Cerebellar nuclear complex (tissue), 1 donor: ENCODE data around the gene DOK1.
A peak's percentile ranks its signal among the peaks of the same experiment; 100 is the strongest.

Experiments used
- DNase-seq, 2 experiments: peaks; one replicate each; lab custom pipeline; 2025; lab: John Stamatoyannopoulos, UW

Gene DOK1

DNA sequence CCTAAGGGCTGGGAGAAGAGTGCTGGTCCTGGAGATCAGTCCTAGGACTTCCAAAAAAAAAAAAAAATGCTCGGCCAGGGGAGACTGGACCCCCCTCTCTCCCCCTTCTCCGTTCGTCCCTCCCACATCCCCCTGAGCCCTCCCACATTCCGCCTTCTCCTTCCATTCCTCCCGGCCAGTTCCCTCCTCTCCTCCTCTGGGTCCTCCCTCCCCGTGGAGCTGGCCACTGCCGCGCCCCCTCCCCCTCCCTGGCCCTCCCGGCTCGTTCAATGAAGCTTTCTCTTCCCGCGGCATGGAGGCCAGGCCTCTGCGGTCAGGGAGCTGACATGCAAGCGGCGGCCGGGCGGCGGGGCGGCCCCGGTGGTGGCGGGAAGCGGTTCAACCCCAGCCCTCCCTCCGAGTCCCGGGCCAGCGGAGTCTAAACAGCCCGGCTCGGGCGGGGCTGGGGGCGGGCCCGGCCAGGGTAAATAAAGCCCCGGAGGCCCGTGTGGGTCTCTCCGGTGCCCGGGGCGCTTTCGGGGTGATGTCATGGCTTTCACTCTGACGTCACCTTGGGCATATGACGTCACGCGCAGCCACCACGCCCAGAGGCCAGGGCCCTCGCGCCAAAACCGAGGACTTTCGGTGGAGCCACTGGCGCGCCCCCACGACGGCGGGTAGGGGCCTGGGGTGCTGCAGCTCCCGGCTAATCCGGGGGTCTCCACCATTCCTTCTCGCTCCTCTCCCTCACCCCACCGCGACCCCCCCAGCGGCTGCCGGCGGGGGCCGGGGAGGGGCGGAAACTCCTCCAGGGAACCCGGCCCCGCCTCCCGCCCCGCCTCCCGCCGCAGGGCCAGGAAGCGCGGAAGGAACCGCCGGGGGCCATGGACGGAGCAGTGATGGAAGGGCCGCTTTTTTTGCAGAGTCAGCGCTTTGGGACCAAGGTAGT, at the start of gene DOK1, which contains the start of gene LOXL3:
Gene DOK1, plus strand, starts transcription at position 829 of the 928 bp plus-strand sequence. Its CDS starts 35 bp downstream, at position 864.
Gene LOXL3, minus strand, starts transcription at position 51 of the 928 bp plus-strand sequence. CDS start 1,308 bp downstream, outside the sequence.
- no peak for DNase-seq

DNA sequence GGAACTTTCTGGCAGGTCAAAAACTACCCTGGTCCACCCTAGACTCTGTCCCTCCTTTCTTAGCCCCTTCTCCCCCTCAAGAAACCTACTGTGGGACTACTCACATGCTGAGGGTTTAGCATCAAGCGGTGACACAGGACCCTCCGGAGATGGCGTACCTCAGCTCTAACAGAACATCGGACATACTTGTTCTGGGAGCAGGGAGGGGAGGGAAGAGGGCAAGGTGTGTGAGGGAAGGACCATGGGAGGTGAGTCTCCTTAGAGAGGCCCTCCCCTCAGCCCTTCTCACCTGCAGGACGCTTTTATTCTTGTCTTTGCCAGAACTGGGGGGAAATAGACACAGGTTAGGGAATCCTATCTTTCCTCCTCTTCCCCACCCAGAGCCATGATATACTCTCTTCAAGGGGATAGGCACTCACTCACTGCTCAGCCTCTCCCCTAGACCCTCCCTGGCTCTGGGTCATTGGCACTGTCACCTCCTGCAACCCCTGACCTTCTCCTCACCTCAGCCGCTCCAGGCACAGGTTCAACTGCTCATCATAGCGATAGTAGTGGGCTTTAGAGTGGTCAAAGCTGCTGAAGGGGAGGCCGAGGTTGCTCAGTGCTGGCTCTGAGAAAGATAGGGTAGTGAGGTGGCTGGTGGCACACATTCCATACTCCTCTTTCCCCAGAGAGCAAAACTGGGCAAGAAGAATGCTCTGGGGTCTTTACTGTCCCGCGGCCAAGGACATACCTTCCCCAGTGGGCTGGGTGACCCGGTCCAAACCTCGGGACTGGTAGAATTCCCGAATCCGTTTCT, 48.9 kb upstream of the DOK1 start:
- DNase-seq: no peak

DNA sequence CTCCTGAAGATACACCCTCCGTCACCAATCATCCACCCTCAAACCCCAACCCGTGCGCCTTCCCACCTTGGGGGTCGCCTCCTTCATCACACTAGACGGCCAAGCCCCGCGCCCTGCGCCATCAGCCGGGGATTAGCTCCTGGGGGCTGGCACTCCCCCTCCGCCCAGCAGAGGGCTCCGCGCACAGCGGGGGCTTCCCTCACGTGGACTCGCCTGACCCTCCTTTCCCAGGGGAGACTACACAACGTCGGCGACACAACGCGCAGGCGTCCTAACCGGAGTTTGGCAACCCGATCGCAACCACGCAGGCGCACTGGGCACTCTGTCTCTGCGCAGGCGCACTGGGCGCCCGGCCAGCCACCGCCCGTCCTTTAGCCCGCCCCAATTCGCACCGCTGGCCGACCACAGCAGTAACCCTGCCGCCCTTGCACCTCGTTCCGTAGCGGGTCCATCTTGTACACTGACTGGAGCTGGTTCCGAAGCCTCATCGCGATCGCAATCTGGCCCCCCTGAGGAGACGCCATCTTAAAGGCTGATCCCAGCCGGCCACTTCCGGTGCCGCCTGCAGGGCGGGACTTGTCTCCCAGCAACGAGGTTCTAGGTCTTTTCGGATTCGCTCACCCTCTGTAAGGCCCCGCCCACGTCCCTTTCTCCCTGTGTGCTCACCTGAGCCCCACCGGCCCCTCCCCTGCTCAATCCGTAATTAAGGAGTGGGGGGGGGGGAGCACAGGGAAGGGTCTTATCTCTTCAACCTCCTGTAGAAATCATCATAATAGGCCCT, 47.2 kb upstream of the DOK1 start, which contains the start of gene PCGF1:
Gene PCGF1, minus strand, starts transcription at position 551 of the 781 bp plus-strand sequence. Its CDS starts 27 bp downstream, at position 524.
- DNase-seq: peak; percentile 82 to 95

DNA sequence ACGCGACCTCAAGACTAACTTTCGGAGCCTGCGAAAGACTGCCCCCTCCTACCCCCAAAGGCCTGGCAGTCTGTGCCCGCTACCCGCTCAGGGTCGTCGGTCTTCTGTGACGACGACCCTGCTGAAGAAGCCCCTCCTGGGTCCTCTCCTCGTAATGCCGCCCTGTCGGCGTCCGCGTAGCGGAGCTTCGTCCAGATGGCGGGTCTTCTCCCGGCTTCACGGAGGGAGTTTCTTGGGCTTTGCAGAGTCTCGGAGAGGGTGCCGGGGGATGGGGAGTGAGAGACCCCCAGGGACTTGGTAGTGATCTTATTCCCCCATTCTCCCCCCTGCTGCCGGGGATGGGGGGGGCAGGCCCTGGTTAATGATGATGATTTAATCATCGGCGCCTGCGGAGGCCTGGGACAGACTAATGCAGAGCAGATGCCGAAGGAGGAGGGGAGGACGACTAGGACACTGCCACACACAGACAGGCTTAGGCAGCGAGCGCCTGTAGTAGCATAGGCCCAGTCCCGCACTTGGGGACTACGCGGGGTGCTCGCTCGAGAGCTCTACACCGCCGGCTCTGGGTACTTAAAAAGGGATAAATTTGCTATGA, 46.5 kb upstream of the DOK1 start:
- no peak for DNase-seq

DNA sequence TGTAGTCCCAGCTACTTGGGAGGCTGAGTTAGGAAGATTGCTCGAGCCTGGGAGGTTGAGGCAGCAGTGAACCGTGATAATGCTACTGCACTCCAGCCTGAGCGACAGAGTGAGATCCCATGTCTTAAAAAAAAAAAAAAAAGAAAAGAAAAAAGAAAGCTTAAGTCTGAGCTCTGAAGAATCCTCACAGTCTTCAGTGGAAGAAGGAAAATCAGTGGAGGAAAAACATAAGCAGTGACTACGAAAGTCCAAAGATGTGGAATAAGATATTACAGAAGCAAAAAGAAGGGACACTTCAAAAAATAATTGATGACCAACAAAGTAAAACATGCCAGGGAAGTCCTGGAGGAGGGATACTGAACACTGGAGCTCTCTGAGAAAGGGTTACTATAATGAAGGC, 44.2 kb upstream of the DOK1 start:
- DNase-seq: no peak

DNA sequence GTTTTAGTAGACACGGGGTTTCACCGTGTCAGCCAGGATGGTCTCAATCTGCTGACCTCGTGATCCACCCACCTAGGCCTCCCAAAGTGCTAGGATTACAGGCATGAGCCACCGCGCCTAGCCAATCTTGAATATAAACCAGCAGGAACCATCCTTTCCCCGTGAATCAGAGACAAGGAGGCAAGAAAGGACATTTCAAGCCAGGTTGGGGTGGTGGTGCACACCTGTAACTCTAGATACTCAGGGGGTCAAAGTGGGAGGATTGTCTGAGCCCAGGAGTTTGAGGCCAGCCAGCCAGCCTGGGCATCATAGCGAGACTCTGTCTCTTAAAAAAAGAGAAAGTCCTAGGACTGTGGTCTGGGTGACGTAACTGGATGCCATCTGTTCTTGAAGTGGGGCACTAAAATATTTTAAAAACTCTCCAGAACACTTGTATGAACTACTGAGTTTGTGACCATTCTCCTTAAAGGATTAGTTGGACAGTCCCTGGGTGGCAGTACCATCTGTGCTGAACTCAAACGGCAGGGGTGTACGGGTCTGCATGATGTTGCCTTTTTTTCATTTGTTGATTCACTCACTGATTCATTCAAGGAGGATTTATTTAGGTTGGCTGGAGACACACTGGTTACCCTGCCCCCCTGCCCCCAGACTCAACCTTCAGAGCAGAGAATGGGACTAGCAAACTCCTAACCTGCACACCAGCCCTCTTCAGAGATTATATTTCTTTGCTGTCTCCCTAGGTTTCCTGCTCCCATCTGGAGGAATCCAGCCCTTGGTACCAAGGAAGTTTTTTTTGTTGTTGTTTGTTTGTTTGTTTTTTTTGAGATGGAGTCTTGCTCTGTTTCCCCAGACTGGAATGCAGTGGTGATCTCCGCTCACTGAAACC, 43.2 kb upstream of the DOK1 start:
- DNase-seq: no peak

DNA sequence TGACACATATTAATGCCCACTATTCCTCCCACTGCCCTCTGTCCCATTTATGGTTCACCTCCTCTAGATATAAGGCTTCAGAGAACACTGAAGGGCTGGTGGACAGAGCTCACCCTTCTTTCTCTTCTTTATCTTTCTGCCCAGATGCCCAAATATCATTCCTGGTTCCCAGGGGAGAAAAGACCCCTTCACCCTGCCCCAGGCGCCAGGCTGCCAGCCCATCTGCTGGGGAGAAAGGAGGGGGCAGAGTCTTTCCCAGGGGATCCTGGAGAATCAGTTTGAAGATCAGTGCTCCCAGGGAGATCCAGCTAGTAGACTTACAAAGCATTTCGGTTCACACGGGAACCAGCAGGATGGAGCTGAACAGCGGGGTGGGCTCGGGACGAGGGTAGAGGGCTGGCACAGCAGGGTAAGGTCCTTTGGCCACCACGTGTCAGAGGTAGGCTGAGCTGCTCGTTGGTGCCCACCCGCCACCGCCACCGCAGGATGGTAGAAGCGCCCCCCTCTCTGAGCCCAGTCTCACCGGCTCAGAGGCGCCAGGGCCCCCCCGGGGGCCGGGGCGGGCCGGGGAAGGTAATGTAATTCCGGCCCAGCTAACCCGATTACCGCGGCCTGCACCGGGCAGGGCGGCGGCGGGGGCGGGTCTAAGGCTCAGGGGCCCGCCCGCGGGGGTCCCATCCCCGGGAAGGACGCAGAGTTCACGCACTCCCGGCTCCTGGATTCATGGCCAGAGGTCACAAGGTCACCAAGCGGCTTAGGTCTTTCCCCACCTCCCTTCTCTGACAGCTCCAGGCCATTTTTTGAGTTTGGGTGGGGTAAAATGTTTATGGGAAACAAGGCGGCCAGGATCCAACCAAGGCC, 41.5 kb upstream of the DOK1 start:
- DNase-seq: no peak

DNA sequence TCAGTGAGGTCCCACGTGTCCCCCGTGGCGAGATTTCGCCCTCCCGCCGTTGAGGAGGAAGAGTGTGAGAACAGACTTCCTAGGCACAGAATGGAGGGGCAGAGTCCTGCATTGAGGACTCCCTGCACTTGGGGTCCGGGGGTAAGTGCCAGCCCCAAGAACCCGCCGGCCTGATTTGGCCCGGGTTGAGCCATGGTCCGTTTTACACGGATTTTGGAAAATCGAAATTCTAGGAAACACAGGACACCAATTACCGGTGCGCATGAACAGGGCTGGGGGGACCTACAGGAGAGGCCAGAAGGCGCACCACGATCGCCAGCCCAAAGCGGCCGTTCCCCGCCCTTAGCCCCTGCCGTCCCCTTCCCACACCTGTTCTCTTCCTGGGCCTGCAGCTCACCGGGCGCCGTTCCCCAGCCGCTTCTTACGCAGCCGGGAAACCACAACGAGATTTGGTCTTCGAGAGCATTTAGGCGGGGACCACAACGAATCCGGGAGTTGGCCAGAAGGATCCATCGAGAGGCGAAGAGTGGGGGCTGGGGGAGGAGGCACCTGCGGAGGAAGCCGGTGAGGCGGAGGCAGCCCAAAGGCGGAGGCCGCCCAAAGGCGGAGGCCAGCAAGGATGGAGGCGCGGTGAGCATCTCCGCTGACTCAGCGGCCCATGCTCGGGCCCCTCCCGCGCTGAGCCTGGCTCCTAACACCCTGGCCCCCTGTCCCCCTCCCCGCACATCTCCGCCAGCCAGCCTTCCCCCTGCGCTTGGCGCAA, 40.7 kb upstream of the DOK1 start:
- DNase-seq: no peak

DNA sequence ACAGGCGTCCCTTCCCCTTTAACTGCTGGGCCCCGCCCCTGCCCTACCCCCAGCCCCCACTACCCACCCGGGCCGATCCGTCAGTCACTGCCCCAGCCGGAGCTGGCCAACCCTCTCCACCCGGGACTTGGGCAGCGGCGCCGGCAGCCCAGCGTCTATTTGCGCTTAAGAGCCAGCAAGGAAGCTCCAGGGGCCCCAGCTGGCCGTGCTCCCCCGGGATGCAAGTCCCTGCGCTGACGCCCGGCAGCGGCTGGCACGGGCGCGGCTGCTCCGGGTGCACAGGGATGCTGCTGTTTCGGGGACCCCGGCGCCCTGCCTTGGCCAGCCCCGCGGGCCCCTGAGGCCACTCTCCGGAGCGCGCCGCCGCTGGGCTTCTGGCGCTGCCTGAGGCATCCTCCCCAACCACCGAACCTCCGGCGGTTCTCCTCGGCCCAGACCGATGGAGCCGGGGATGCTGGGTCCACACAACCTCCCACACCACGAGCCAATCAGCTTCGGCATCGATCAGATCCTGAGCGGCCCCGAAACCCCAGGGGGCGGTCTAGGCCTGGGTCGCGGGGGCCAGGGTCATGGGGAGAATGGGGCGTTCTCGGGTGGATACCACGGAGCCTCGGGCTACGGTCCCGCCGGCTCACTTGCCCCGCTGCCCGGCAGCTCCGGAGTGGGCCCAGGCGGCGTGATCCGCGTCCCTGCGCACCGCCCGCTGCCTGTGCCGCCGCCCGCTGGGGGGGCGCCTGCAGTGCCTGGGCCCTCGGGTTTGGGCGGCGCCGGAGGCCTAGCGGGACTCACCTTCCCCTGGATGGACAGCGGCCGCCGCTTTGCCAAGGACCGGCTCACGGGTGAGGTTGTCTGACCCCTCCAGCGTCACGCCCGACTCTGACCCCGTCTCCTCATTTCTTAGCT, 39.9 kb upstream of the DOK1 start, which contains the start of gene TLX2:
Gene TLX2, plus strand, starts transcription at position 83 of the 903 bp plus-strand sequence. Its CDS starts 357 bp downstream, at position 440.
- no peak for DNase-seq

DNA sequence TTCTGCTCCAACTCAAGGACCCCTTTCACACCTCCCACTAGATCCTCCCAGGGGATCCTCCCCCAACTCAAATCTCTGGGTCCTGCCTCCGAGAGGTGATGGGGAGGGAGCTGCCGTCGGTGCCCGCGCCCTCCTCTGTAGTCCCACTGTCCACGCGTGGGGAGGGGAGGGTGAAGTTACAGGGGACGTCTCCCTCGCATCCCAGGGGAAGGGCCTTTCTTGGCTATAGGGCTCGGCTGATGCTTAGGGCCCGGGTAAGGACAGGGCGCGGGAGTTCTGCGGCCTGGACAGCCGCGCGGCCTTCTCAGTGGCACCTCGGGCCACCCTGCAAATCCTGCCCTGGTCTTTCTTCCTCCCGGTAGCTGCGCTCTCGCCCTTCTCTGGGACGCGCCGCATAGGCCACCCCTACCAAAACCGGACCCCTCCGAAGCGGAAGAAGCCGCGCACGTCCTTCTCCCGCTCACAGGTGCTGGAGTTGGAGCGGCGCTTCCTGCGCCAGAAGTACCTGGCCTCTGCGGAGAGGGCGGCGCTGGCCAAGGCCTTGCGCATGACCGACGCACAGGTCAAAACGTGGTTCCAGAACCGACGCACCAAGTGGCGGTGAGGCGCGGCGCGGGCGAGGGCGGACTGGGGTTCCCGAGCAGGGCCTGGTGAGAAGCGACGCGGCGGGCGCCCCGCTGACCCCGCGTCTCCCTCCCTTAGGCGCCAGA, 39.1 kb upstream of the DOK1 start:
- no peak for DNase-seq

DNA sequence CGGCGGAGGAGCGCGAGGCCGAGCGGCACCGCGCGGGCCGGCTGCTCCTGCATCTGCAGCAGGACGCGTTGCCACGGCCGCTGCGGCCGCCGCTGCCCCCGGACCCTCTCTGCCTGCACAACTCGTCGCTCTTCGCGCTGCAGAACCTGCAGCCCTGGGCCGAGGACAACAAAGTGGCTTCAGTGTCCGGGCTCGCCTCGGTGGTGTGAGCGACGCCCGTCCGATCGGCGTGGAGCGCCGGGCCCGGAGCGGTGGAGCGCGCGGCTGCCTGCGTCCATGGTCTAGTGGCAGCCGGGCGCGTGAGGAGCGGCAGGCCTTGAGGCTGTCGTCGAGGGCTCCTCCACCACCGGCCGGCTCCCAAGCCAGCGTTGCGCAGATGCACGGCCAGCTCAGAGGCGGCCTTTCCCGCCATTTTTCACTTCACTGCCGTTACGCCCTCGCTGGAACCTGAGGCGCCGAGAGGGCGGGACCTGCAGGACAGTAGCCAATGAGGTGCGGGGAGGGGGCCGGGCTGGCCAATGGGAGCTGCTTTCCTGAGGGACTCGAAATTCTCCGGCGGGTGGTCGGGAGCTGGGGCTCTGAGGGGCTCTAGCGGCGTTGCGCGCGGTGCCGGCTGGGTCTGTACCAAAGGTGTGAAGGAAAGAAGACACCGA, 38.4 kb upstream of the DOK1 start:
- no peak for DNase-seq

DNA sequence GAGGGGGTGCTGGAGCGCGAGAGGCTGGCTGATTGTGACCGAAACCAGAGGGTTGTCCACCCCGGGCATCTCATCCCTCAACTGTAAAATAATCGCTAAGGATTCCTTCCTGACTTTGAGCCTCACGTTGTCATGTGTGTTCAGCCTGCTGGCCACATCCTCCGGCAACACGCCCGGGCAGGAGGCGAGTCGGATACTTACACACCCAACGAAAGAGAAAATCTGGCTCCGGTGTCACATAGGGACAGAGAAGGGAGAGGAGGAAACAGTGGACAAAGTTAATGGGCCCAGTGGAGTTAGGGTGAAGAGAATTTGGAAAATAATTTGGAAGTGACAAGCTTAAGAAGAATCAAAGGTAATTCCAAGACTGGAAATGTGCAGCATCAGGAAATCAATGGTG, 37.9 kb upstream of the DOK1 start:
- DNase-seq: no peak

DNA sequence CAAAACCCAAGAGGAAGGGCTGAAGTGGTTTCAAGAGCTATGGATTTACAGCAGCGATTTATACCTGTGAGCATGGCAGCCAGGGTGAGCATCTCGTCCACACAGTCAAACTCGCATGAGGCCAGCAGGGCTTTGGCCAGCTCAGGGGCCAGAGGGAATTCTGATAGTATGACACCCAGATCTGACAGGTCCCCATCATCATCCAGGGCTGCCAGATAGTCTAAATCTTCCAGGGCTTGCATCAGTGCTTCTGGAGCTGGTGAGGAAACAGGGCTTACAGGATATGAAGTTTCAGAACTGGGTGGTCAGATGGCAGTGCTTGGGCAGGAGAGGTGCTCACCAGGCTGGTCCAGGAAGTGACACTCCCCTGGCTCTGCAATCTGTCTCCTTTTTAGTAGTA, 32.0 kb upstream of the DOK1 start:
- no peak for DNase-seq

DNA sequence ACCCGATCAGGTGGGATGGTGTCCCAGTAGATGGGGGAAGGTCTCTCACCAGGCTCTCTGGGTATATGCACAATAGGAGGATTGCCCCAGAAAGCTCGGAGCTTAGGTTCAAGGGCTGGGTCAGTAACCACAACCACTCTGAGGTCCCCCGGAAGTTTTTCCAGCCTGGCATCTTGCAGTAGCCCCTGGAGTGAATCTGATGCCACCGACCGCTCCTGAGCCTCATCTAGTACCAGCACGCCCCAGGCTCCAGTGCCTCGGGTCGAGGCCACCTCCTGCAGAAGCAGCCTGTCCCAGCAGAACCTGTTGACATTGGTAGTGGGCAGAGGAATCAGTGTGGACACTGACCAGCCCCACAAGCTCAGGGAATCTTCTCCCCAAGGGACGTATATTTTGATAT, 30.5 kb upstream of the DOK1 start:
- DNase-seq: no peak

DNA sequence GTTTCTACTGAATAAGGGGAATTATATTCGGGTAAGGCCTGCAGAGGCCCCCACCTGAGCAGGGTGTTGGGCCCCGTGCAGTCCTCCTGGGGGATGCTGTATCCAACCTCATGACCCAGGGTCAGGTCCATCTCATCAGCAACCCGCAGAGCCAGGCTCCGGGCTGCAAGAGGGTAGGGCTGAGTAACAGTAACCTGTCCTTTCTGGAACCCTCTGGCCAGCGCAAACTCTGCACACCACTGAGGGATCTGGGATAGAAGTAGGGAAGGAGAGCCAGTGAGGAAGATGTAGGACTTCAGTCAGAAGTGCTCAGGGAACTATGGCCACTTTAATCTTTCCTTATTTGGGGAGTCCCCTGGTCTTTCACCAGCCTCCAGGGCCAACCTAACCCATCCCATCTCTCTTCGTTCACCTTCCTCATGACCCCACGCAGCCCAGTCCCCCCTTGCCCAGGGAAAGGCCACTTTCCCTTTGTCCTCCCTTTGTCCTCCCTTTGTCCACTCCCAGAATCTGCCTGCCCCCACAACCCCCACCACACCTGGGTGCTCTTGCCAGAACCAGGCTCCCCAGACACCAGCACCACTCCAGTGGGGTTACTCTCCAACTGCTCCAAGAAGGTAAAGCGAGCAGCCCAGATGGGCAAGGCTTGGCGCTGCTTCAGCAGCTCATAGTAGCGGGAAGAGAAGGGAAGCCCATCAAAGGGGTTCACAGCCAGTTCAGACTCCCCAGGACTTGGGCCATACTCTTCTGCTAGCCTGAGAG, 29.4 kb upstream of the DOK1 start:
- DNase-seq: no peak
